Measurements from ENCODE around the gene VENTX. TPM values are rescaled to one million over a fixed set of nuclear protein-coding genes. Genes with fewer than 3 reads are reported as not detected.

VENTX gene
- total and polyA plus RNA-seq, 10 of the 15 experiments (the other 5 are each of a cell fraction or from before 2014, with no cell fraction given) = 0.05 TPM; not detected in 9

DNA sequence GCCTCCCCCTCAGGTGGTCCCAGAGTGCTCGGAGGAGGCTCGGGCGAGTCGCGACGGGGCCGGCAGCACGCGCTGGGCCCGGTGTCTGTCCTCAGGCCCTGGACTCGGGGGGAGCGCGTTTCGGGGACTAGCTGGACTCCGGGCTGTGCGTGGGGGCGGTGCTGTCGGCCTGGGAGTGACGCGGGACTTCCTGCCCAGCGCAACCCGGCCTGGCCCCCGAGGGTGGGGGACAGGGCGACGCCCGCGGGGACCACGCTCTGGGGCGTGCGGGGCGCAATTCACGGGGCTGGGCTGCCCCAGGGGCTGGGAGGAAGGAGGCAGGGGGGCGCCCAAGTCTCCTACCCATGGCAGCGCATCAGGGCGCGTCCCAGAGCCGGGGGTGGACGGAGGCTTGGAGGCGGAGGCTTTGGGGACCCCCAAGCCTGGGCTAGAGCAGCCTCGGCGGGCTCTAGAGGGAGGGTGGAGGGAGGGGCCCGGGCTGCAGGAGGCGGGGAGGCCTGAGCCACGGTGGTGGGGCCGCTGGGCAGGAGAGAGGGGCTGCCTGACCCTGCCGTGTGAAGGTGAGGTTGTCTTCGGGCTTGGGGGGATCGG, 2.3 kb upstream of the VENTX start:
- Histone ChIP-seq H4K20me1 (ENCODE audit: control insufficient read depth, insufficient read depth) (no peaks in the 10 kb centered on the region), H3K27ac (ENCODE audit: control insufficient read depth, insufficient read depth) (no peak overlapping the region), H3K27me3 (replicated peaks in 1 of 2; ENCODE audit: control insufficient read depth in 2 of 2, insufficient read depth in 2 of 2, low read length in 1 of 2) (no peaks in the 10 kb centered on the region; a peak in 3 of 4 replicates), H2AFZ (ENCODE audit: control insufficient read depth, low read depth, low read length) (no peak overlapping the region), H3K9me3 (replicated peaks; ENCODE audit: control insufficient read depth, insufficient read depth, low read length) (no peaks in the 10 kb centered on the region), H3K36me3 (ENCODE audit: control insufficient read depth in 2 of 2, insufficient read depth in 2 of 2, low read length in 1 of 2) (no peaks in the 10 kb centered on the region), H3K4me3 (no peak overlapping the region), H3K79me2 (ENCODE audit: control insufficient read depth, insufficient read depth, low read length) (no peaks in the 10 kb centered on the region), H3K4me1 (ENCODE audit: control insufficient read depth, insufficient read depth, low read length) (no peaks in the 10 kb centered on the region), H3K4me2 (ENCODE audit: control insufficient read depth, insufficient read depth) (no peak overlapping the region), H3K9ac (ENCODE audit: control insufficient read depth, insufficient read depth, low read length) (no peak overlapping the region)
- BruUV-seq (replicated peaks) = no TSS peak
- ChIA-PET RAD21 (ENCODE audit: unreplicated experiment) (no interaction called here), SMC1A (ENCODE audit: uncharacterized antibody, unreplicated experiment) (no interaction called here), CTCF (no interaction called here), POLR2A (no interaction called here)
- DNase-seq (ENCODE audit: low read depth, low spot score) = no peak
- in situ Hi-C loops (cut with MboI) (no loop called here), intact Hi-C loops (cut with micrococcal nuclease; ENCODE audit: unreplicated experiment) (no loop called here)
- TF ChIP-seq, protein P1, sequence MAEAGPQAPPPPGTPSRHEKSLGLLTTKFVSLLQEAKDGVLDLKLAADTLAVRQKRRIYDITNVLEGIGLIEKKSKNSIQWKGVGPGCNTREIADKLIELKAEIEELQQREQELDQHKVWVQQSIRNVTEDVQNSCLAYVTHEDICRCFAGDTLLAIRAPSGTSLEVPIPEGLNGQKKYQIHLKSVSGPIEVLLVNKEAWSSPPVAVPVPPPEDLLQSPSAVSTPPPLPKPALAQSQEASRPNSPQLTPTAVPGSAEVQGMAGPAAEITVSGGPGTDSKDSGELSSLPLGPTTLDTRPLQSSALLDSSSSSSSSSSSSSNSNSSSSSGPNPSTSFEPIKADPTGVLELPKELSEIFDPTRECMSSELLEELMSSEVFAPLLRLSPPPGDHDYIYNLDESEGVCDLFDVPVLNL (IDR thresholded peaks at IDR 0.05; ENCODE audit: low read depth, low read length) = no peak
- TF ChIP-seq PAX5 (IDR thresholded peaks at IDR 0.05; ENCODE audit: borderline replicate concordance, low read depth, low read length) (no peak), EGR1 (IDR thresholded peaks at IDR 0.05; ENCODE audit: borderline replicate concordance in 1 of 2, low read depth in 2 of 2, low read length in 2 of 2) (no peak), SMC3 (IDR thresholded peaks at IDR 0.05; ENCODE audit: borderline replicate concordance, low read length) (no peak), POLR2AphosphoS2 (IDR thresholded peaks at IDR 0.05; ENCODE audit: low read depth, low read length) (no peak), SIX5 (IDR thresholded peaks at IDR 0.05; ENCODE audit: low read depth, low read length, severe bottlenecking) (no peak), TCF3 (IDR thresholded peaks at IDR 0.05; ENCODE audit: borderline replicate concordance, insufficient read depth, low read depth, low read length) (no peak), ASH2L (IDR thresholded peaks at IDR 0.05; ENCODE audit: borderline replicate concordance, low read depth) (no peak), POLR2AphosphoS5 (IDR thresholded peaks at IDR 0.05; ENCODE audit: low read length) (no peak)
- TF ChIP-seq, protein P2, sequence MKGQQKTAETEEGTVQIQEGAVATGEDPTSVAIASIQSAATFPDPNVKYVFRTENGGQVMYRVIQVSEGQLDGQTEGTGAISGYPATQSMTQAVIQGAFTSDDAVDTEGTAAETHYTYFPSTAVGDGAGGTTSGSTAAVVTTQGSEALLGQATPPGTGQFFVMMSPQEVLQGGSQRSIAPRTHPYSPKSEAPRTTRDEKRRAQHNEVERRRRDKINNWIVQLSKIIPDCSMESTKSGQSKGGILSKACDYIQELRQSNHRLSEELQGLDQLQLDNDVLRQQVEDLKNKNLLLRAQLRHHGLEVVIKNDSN (IDR thresholded peaks at IDR 0.05; ENCODE audit: borderline replicate concordance, extremely low read length, insufficient read depth, low read depth, low read length) = no peak
- TF ChIP-seq, protein P3, sequence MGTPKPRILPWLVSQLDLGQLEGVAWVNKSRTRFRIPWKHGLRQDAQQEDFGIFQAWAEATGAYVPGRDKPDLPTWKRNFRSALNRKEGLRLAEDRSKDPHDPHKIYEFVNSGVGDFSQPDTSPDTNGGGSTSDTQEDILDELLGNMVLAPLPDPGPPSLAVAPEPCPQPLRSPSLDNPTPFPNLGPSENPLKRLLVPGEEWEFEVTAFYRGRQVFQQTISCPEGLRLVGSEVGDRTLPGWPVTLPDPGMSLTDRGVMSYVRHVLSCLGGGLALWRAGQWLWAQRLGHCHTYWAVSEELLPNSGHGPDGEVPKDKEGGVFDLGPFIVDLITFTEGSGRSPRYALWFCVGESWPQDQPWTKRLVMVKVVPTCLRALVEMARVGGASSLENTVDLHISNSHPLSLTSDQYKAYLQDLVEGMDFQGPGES (IDR thresholded peaks at IDR 0.05) = no peak
- 17% methylated on average over 39 of the region's 48 CpGs for whole genome bisulfite sequencing (ENCODE audit: insufficient coverage, insufficient replicate concordance, low lambda C conversion rate, missing lambda C conversion rate)
- ATAC-seq = no peak
- FAIRE-seq = no peak
